K562 (cell line): ENCODE results near the gene GOLPH3L. TPM values are rescaled to one million over a fixed set of nuclear protein-coding genes. Genes with fewer than 3 reads are reported as not detected.
A peak's percentile ranks its signal among the peaks of the same experiment; 100 is the strongest.

Experiments used
- CEBPB ChIP-seq: fragments of 450-650 bp; IDR thresholded peaks from 2 replicates; pipeline ENCODE4 v1.6.1; 2016; ENCODE audit warnings: missing genetic modification characterization, missing compliant biosample characterization
- CEBPZ ChIP-seq: fragments of 150-350 bp; IDR thresholded peaks from 2 replicates; pipeline ENCODE4 v1.6.1; 2014; ENCODE audit warnings: low read depth, mild to moderate bottlenecking, low read length, borderline replicate concordance
- CREB5 ChIP-seq: fragments of 250-450 bp; sonication (Bioruptor Pico); IDR thresholded peaks from 2 replicates; pipeline ENCODE4 v1.5.0; 2020; ENCODE audit warnings: mild to moderate bottlenecking
- EP400 ChIP-seq: fragments of 450-650 bp; IDR thresholded peaks from 2 replicates; pipeline ENCODE4 v1.6.1; 2017; ENCODE audit warnings: antibody characterized with exemption, mild to moderate bottlenecking, moderate library complexity
- HBP1 ChIP-seq: fragments of 450-650 bp; formaldehyde crosslinking; IDR thresholded peaks from 2 replicates; pipeline ENCODE4 v1.4.0; 2022; ENCODE audit warnings: missing genetic modification characterization
- MAFK ChIP-seq: IDR thresholded peaks from 2 replicates; pipeline ENCODE4 v1.6.1; 2011; ENCODE audit warnings: low read length, improper control_type of control experiment
- PURB ChIP-seq: sonication (generic); formaldehyde crosslinking; IDR thresholded peaks from 2 replicates; pipeline ENCODE4 v1.9.0; 2021; ENCODE audit warnings: low read depth, mild to moderate bottlenecking, missing genetic modification reagents
- THRAP3 ChIP-seq: fragments of 450-650 bp; IDR thresholded peaks from 2 replicates; pipeline ENCODE4 v1.6.1; 2016; ENCODE audit warnings: mild to moderate bottlenecking, inconsistent platforms, borderline replicate concordance
- ZNF24 ChIP-seq: fragments of 450-650 bp; IDR thresholded peaks from 2 replicates; pipeline ENCODE4 v1.6.1; 2016
- ZNF407 ChIP-seq: fragments of 450-650 bp; IDR thresholded peaks from 2 replicates; pipeline ENCODE4 v1.6.1; 2016; ENCODE audit warnings: low read depth
- ZNF561 ChIP-seq: fragments of 450-650 bp; formaldehyde crosslinking; conservative IDR thresholded peaks from 2 replicates; pipeline ENCODE4 v1.4.0; 2020; ENCODE audit warnings: mild to moderate bottlenecking, moderate library complexity
- ZNF76 ChIP-seq: fragments of 250-450 bp; sonication (Bioruptor Pico); IDR thresholded peaks from 2 replicates; pipeline ENCODE4 v1.4.0; 2020; ENCODE audit warnings: mild to moderate bottlenecking, moderate library complexity, borderline replicate concordance
- polyA plus RNA-seq, 8 experiments: library from polyadenylated mRNA; depleted of rRNA in 4 of 8; stranded (reverse) in 5 of 8; unstranded in 3 of 8; fragments of >200 nt; fragmentation: Nextera tagmentation in 2 of 8; fragmentation: Illumina TruSeq in 1 of 8; extraction: Ambion mirVana in 2 of 8; extraction: Trizol in 1 of 8; gene quantifications; 2 replicates each; pipeline versions ENCODE4 v1.2.1 to v1.2.3, GENCODE V29; 2011 to 2014; ENCODE audit warnings: inconsistent platforms in 1 of 8, missing spikeins in 1 of 8
- total RNA-seq, 7 experiments: library from RNA; depleted of rRNA in 6 of 7; stranded (reverse); fragments of >200 nt in 6 of 7; fragmentation: Illumina TruSeq in 2 of 7; extraction: Trizol in 2 of 7; gene quantifications; 2 replicates each; pipeline versions ENCODE4 v1.2.1 to v1.2.3, GENCODE V29; 2011 to 2021; ENCODE audit warnings: low replicate concordance in 1 of 7

The GOLPH3L gene
- total and polyA plus RNA-seq, 9 of the 15 experiments (the other 6 are each of a cell fraction or from before 2014, with no cell fraction given) = 8.1 to 42.1 (median 21.6) TPM

- no peak for TF ChIP-seq ZNF407
- no peak for TF ChIP-seq ZNF76
- TF ChIP-seq MAFK = peak; percentile 14; the same call in 1 of the 2 replicates
- peak; percentile 72 for TF ChIP-seq CEBPB (tag)
- peak; percentile 95 for TF ChIP-seq EP400
- TF ChIP-seq CEBPZ = peak; percentile 96
- no peak for TF ChIP-seq ZNF561
- TF ChIP-seq HBP1 (CRISPR knock-in tag) = peak; percentile 43; the same call in 1 of the 2 replicates
- TF ChIP-seq THRAP3 = no peak
- no peak for TF ChIP-seq PURB (CRISPR knock-in tag)
- TF ChIP-seq CREB5 (CRISPR knock-in tag) = peak; percentile 9; the same call in 1 of the 2 replicates
- TF ChIP-seq ZNF24 = no peak
Observed at GRCh38 chr1:150629115-150629928, 67.6 kb downstream of the GOLPH3L start, which contains the start of gene ENSA (continued).
